Activated CD8-positive, alpha-beta memory T cell treated with anti-CD3 and anti-CD28 coated beads for 24 hours (primary cell): Measurements from ENCODE around the gene INPP5K.
"Not testable (repeated sequence)": the region's sequence is repeated elsewhere in the genome, so short reads cannot be mapped to it uniquely, and the experiment has no call there.

Experiments used
- DNase-seq: peaks from one replicate; pipeline ENCODE4 v3.0.0-alpha.2; 2020

INPP5K gene

DNA sequence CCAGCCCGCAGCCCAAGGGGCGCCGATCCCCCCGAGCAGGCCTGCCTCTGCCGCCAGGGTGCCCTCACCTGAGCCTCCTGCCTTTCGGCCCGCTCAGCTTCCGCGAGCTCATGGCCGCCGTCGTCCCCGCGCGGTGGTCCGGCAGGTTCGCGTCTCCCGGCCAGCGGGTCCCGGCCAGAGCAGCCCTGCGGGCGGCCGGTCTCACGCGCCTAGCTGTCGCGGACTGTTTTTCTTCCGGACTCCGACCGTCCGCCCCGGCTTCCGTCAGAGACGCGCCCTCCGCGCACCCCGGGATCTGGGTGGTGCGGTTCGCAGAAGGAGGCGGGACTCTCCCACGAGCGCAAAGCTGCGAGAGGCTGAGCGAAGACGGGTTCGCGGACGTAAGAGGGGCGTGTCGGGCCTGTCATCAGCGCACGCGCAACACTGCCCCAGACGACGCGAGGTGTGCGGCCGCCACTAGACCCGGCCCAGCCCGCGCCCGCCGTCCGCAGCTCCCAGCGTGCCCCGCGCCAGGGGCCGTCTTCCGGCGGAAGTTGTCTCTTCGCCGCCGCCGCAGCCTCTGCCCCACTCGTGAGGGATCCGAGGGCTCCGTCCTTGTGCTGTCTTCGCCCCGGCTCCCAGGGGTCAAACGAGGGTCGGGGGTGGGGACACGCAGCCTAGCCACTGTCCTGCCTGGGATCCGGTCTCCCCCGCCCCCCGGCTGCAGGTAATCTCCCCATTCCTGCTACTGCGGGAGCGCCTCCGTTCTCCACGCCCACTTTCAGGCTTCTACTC lies at the start of gene INPP5K:
Gene INPP5K, minus strand, starts transcription at position 225 of the 774 bp plus-strand sequence. Its CDS starts 113 bp downstream, at position 112.
- peak; percentile 97 for DNase-seq

DNA sequence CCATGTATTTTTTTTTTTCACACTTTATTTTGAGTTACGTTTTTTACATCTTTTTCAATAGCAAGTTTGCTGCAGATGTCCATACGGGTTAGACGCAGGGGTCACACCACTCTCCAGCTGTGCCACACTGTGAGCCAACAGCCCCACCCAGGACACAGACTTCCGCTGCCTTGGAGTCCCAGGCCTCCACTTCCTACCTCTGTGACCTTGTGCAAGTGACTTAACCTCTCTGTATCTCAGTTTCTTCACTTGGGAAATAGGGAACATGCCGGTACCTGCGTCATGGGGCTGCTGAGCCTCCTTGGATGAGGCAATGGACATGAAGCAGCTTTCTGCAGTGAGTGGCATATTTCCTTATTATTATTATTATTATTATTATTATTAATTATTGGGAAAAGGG lies 49.5 kb upstream of the INPP5K start:
- no peak for DNase-seq

DNA sequence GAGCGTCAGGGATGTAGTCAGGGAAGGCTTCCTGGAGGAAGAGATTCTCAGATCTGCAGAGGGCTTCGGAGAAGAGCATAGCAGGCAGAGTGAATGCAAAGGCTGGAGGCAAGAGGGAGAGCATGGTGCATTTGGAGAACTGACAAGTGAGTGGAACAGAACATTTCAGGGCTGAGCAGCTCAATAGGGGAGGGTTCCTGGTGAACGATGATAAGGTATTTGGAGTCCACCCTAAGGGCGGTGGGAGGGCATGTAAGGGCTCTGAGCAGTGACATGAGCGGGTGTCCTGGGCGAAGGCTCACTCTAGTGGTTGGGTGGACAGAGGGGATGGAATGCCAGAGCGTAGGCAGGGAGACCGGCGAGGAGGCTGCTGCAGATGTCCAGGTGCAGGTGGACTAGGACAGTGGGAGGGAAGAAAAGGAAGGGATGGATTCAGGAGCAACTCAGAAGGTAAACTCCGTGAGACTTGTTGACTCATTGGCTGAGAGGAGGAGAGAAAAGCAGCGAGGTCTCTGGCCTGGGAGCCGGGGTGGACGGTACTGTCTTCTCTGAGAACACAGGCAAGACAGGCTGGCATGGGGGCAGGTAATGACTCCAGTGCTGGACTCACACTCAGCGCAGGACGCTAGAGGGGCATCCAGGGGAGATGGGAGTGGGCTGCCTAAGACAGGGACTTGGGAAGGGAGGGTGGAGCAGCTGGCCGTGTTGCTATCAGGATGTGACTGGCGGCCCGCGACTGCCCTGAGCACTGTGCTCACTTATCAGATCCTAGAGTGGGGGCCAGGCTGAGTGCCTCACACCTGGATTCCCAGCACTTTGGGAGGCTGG lies 47.6 kb upstream of the INPP5K start:
- no peak for DNase-seq

DNA sequence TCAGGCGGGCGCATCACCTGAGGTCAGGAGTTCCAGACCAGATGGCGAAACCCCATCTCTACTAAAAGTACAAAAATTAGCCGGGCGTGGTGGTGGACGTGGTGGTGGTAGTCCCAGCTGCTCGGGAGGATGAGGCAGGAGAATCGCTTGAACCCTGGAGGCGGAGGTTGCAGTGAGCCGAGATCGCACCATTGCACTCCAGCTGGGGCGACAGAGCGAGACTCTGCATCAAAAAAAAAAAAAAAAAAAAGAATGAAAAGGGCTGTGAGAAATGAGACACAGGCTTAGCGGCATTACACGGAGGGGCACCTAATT lies 47.0 kb upstream of the INPP5K start:
- not testable (repeated sequence) for DNase-seq

DNA sequence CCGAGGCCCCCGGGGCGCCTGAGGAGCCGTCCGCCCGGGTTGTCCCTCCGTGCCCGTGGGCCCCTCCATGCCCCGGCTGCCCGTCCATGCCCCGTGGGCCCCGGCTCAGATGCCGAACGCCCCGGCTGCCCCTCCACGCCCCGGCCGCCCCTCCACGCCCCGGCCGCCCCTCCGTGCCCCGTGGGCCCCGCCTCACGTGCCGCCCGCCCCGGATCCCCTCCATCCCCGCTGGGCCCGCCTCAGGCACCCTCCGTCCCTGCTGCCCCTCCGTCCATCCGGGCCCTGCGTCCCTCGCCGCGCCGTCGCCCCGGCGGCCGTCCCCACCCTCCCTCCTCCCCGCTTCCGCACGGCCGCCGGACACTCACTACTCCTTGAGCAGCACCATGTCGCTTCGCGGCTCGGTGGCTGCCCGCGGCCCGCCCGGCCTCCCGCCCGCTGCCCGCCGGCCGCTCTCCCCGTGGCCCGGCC lies 45.8 kb upstream of the INPP5K start:
- no peak for DNase-seq

DNA sequence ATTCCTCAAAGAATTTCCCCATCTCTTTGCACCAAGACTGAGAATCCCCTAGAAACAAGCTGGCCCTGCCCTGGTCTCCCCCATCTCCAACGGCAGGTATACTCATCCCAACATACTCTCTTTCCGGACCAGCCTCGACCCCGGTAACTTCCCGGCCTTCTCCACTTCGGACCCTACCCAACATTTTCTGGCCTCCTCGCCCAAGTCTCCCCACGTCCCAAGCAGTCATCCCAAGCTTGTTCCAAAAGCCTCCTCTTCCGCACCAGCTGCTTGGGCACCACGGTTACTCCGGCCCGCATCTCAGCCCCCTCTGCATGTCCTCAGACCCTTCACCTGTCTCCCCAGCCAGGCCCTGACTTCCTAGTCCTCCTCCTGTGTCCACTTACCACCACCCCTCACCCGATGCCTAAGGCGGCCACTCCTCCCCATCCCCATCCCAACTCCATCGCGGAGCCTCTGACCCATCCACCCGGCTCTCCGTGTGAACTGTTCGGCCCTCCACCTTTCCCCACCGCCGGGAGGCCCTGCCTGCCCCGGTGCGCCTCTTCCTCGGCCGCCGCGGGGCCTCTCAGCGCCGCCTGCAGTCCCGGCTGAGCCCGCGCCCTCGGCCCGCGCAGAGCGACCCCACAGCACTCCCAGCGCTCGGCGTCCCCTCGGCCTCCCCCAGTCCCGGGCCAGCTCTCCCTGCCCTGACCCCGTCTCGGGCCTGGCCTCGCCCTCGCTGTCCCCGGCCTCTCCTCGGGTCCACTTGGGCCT lies 45.2 kb upstream of the INPP5K start:
- peak; percentile 76 for DNase-seq

DNA sequence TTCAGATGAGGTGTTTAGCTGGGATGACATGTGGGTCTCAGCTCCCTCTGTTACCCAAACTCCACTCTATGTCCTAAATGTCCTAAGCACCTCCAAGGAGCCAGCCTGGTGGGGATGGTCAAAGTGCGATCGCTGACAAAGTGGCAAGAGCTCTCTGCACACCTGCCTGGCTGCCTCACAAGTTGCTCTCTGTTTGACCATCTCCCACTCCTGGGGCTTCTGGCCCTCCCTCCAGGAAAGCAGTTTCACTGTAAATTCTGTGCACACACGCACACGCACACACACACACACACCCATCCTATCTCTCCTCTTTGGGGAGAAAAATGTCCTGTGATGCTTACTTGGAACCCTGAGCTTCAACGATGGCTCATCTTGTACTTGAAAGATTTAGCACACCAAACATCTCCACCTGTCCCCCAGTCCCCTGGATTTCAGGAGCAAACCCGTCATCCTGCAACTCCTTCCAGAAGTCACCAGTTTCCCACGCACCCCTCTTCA lies 44.5 kb upstream of the INPP5K start:
- DNase-seq = no peak

DNA sequence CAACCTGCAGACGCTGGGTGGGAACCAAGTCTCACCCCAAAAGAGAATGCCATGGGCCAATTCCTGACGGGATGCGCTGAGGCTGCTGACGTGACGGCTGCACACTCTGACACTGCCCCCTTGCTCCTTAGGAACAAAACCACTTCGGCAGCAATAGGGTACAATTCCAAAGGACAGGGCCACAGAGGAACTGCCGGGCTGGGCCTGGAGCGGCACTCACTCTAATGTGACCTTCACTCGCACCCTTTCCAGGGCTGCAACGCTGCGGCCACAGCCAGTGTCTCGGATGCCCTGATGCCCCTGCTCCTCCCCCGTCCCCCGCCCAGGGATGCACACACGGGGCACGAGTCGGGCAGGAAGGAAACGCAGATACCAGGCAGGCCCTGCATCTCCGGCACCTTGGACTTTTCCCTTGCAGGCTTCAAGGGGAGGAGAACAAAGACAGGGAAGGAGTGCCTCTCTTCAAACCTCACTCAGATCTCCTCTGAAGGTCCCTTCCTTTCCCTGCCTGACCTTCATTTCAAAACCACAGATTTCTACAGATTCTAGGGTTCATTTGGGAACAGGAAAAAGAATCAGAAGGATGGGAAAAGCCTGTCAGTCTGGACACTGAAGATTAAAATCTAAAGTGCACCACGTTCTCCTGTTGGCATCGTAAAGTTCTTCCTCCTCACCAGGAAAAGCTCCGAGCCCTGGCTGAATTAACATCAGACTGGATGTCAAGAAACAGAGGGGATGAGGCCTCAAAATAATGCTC lies 43.9 kb upstream of the INPP5K start:
- no peak for DNase-seq

DNA sequence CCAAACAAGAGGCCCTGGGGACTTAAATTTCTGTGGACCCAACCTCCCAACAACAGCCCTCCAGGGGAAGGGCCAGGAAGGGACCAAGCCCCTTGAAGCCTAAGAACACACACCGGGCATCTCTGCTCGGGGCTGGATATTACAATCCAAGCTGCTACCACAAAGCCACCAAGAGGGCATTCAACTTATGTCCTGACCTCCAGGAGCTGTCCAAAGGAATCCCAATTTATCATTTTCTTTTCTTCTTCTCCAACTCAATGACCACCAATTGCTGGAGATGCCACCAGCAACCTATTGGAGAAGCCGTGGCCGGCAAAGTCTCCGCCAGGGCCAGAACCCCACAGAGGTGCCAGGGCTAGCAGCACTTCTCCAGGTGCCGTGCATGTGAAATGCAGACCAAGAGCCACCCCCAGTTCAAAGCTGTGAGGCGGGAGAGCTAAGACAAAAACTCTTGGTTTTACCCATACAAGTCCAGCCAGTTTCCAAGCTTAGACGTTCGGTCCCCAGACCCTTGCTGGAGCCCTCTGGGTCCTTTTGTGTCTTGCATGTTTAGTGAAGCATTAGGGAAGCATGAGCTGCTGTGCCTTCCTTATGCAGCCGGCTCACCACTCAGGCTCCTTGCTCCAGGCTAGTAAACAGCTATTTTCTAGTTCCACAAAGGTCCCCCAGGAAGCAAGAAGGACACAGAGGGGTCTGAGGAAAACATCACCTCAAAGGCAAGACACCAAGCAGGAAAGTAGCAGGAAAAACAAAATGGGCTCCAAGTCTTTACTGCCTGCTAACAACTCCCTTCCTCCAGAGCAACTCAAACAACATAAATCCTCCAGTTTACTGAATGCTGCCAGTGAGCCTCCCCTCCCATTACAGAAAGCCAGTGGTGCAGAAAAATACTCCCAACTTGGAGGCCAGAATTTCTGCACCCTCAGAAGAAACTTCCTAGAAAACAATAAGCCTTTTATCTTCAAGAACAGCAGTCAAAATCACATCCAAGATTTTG lies 42.9 kb upstream of the INPP5K start:
- no peak for DNase-seq

DNA sequence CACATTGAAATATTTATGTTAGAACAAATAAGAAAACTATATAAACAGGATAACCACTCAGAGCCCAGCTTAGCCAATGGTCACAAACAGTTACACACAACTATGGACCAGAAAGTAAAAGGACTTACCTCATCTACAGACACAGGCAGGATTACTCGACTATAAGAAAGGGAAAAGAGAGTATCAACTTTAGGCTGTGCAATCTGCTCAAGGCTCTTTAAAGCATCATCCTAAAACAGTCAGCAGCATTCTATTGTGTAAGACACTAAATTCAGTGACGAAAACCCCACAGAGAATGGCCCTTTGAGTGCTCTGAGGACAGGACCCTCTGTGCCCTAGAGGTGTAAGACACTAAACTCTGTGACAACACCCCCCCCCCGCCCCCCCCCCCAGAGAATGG lies 42.0 kb upstream of the INPP5K start:
- no peak for DNase-seq

DNA sequence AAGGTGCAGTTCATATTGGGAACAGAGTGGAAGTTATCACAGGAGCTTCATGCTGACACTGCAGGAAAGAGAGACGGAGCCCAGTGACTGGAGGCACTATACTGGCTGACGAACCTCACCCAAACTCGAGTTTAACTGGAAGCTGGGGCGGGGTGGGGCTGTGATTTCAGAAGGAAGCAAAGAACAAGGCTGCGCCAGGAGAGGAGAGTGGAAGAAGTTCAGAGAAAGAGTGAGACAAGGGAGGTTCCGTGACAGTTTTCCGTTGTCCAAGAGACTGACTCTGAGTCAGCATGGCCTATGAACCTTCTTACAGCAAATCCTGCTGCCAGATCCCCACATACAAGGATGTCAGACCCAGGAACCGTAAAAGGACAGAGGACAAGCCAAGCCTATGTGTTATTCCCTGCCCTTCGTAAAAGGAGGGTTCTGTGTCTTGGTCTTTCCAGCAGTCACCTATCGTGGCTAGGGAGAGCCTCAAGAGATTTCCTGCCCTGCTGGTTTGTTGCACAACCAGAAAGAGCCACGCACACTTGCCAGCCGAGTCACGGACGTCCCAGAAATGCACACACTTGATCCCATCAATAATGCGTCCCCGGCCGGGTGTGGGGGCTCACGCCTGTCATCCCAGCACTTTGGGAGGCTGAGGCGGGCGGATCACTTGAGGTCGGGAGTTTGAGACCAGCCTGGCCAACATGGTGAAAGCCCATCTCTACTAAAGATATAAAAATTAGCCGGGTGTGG lies 41.1 kb upstream of the INPP5K start:
- DNase-seq = no peak

DNA sequence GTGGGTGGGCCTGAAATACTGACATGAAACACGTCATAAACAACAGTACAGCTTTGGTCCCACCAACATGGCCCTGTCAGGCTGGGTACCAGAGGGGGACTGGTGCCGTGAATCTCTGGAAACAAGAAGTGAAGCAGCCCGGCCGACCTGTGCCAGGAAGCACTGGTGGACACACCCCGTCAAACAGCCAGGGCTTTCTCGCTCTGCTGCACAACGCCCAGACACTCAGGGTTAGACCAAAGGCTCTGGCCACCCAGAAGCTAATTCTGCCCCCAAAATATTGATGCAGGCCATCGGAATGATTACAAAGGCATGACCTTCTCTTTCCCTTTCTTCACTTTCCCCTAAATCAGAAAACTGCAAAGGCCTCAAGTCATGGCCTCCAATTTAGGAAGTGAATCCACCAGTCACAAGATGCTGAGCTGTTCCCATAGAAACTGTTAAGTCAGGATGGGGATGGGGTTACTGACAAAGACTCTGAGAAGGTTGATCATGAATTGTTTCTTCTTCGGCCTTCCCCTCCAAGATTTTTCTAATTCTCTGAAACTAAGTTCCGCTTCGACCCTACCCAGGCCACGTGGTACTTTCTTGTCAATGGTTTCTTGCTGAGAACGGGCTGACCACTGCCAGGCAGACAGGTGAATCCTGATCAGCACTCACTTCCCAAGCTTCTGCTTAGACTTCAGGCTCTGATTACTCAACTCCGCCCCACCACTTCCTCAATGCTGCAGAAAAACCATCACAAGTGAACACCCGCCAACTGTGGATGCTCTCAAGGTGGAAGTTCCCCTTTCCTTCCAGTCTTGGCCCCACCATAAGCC lies 39.4 kb upstream of the INPP5K start:
- DNase-seq = no peak

DNA sequence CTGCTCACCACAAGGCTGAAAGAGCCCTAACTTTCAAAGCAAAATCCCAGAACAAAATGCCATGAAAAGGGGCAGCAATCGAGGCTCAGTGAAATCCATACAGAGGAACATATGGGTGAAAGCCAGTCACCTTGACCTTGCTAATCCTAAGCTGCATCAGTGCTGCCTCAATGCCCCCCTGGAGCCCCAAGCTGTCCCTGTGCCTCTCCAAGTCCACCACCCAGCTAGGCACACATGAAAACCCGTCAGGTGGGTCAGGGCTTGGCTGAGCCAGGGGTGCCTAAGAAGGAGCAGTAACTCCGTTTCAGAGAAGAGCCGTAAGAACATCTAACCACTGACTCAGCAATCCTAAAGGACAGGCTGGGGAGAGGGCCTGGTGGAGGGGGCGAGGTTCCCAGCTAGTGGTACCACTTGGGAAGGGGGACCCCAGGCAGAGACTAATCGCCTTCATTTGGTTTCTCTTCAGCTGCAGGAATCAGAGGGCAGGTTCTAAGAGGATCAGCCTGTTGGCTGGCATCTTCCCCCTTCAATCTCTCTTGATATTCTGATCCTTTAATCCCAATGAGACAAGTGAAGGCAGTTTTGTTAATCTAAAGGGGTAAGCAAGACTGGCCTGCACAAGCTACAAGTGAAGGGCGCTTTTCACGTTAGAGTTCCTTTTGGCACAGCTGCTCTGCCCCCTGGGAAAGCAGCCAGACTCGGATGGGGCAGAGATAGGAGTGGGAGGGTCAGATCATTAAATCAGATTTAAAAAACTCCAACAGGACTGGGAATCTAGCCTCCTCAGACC lies 38.5 kb upstream of the INPP5K start:
- no peak for DNase-seq

DNA sequence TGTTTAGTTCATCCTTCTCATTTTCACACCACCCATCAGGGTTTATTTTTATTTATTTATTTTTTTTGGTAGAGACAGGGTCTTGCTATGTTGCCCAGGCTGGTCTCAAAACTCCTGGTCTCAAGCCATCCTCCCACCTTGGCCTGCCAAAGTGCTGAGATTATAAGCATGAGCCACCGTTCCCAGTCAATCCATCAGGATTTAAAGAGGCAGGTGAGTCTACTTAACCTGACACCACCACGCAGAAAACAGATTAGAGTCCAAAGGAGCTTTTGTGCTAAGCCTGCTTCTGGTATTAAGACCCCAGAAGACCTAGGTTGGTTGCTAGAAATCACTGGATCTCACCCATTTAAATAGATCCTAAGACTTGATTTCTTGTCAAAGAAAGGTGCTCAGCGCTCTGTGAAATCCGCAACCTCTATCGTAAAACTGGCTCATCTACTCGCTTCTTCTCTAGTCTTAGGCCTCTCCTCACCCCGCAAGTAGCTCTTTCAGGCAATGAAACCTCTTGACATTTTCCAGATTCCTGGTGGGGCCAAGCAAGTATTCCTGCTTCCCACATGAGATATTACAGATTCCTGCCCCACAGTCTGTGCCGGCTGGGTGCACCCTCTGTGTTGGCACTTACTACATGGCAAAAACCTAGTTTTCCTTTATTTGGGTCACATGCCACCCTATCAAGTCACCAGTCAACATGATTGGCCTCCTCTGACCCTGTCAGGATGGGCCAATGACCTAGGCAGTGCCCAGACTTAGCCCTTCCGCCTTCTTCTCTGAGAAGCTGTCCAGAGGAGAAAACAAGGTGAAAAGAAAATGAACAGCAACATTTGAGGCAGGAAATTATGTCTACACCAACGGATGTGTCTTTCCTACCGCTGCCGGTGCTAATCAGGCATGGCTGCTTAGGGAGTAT lies 37.2 kb upstream of the INPP5K start:
- no peak for DNase-seq

DNA sequence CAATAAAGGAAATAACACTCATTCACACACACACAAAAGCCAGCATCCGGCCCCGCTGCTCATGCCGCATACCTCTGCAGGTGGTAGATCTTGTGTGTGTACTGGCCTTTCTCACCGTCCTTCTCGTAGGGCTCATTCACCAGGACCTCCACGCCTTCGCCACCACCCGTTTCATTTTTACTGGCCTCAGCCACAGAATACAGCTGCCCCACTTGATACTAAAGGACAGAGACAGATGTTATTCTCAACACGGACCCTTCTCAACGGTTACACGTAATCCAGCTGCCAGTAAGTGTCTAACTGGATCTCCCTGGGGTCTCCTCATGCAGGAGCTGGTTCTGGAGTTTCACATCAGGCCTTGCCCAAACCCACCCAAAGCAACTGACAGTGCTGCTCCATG lies 36.5 kb upstream of the INPP5K start:
- no peak for DNase-seq

DNA sequence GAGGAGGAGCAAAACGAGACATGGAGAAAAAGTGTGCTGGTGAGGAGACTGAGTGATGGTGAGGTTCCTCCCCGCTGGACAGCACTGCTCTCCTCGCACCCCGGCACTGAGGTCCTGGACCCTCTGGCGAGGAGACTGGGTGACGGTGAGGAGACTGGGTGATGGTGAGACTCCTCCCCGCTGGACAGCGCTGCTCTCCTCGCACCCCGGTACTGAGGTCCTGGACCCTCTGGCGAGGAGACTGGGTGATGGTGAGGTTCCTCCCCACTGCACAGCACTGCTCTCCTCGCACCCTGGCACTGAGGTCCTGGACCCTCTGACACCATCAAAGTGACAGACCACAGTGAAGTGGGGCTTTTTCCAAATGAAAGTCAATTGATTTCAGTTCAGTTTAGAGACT lies 35.3 kb upstream of the INPP5K start:
- no peak for DNase-seq

DNA sequence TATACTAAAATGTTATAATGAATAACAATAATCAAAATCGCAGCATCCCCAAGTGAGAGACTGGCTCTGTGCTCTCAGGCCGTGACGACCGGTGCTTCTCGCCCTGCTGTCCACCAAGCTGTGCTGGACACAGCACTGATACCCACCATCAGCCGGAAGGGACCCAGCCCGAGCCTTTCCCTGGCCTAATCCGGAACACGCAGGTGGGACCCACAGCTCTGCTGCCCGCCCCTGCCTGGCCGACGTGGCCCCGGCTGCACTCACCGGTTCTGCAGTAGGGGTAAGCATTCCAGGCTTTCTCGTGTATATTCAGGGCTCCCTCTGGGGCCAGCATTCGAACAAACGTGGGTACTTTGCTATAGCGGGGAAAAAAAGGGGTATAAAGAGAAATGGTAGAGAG lies 31.6 kb upstream of the INPP5K start:
- no peak for DNase-seq
